Suprapubic skin (tissue), 4 donors: ENCODE data around the gene CCDC169.

Experiments used
- CTCF ChIP-seq, 2 donors: fragments of 200-600 bp in 1 of 2; fragments of 450-650 bp in 1 of 2; sonication (generic) in 1 of 2; IDR thresholded peaks; one replicate each; pipeline ENCODE4 v1.5.1; 2016 to 2019; ENCODE audit warnings: antibody characterized with exemption in 2 of 2, mild to moderate bottlenecking in 1 of 2, moderate library complexity in 1 of 2
- EP300 ChIP-seq: sonication (generic); formaldehyde crosslinking; IDR thresholded peaks from one replicate; pipeline ENCODE4 v1.6.1; 2017; ENCODE audit warnings: antibody characterized with exemption
- POLR2A ChIP-seq, 2 donors: fragments of 450-650 bp; IDR thresholded peaks; one replicate each; pipeline ENCODE4 v1.6.1; 2017; ENCODE audit warnings: antibody characterized with exemption in 2 of 2, mild to moderate bottlenecking in 2 of 2, moderate library complexity in 2 of 2
- POLR2AphosphoS5 ChIP-seq, 3 donors: sonication (generic); formaldehyde crosslinking; IDR thresholded peaks; one replicate each; pipeline ENCODE4 v1.6.1; 2017; ENCODE audit warnings: antibody characterized with exemption in 3 of 3

GRCh38 chr13:36275190-36276002 lies 22.2 kb downstream of the CCDC169 start:
- TF ChIP-seq CTCF (IDR thresholded peaks at IDR 0.05) (peak; percentile 39 to 42), POLR2A (IDR thresholded peaks at IDR 0.05) (no peak), POLR2AphosphoS5 (IDR thresholded peaks at IDR 0.05) (no peak), EP300 (no peak)
